Panc1 (cell line): ENCODE measurements around the gene NPR3. TPM values are rescaled to one million over a fixed set of nuclear protein-coding genes. Genes with fewer than 3 reads are reported as not detected.

ENCODE experiments used
- ATAC-seq: fragments of 200-7000 bp; cut with Tn5 transposase; 2 replicates; pipeline ENCODE4 v1.9.1; 2020; ENCODE audit warnings: mild to moderate bottlenecking, moderate library complexity
- BruUV-seq: library from RNA; stranded (reverse); fragments of 400-500 nt; replicated peaks from 2 replicates; lab custom pipeline; 2021; lab: Mats Ljungman, UMichigan
- CTCF ChIA-PET: fragments of 300-600 bp; sonication (Branson Sonifier 250); formaldehyde crosslinking; loops from one replicate; lab custom pipeline; 2022; ENCODE audit warnings: antibody characterized with exemption; lab: Charles Lee
- POLR2A ChIA-PET: fragments of 300-600 bp; sonication (Branson Sonifier 250); formaldehyde crosslinking; loops from one replicate; lab custom pipeline; 2022; ENCODE audit warnings: antibody characterized with exemption; lab: Charles Lee
- DNase-seq: peaks from one replicate; pipeline ENCODE4 v3.0.0-alpha.2; 2010; ENCODE audit warnings: low read depth, low spot score
- H3K27ac ChIP-seq: 2 replicates; pipeline ENCODE4 v1.5.1; 2011; ENCODE audit warnings: mild to moderate bottlenecking, low read length, inconsistent platforms
- H3K27me3 ChIP-seq: fragments of 200-500 bp; sonication (Bioruptor generic); 2 replicates; pipeline ENCODE4 v1.6.0; 2014; ENCODE audit warnings: low read length, inconsistent platforms; ENCODE audit not compliant: control insufficient read depth, insufficient read depth
- H3K36me3 ChIP-seq: fragments of 200-500 bp; sonication (Bioruptor generic); 2 replicates; pipeline ENCODE4 v1.5.1; 2014; ENCODE audit warnings: inconsistent platforms, mild to moderate bottlenecking, low read length, moderate library complexity; ENCODE audit not compliant: control insufficient read depth, insufficient read depth
- H3K4me1 ChIP-seq: 2 replicates; pipeline ENCODE4 v1.5.1; 2011; ENCODE audit warnings: inconsistent platforms, mild to moderate bottlenecking, low read length, moderate library complexity; ENCODE audit not compliant: control insufficient read depth, insufficient read depth
- H3K4me3 ChIP-seq, 2 experiments: 2 replicates each; pipeline ENCODE4 v1.5.1; 2011 to 2012; ENCODE audit warnings: low read depth in 2 of 2, low read length in 2 of 2, mild to moderate bottlenecking in 2 of 2, inconsistent platforms in 1 of 2, moderate library complexity in 1 of 2
- H3K9me3 ChIP-seq: fragments of 200-500 bp; sonication (Bioruptor generic); 2 replicates; pipeline ENCODE4 v1.5.1; 2014; ENCODE audit warnings: low read depth, mild to moderate bottlenecking, inconsistent platforms, low read length, moderate library complexity; ENCODE audit not compliant: control insufficient read depth, insufficient read depth
- POLR2AphosphoS5 ChIP-seq: IDR thresholded peaks from 2 replicates; pipeline ENCODE4 v1.6.1; 2012; ENCODE audit warnings: mild to moderate bottlenecking, low read depth, low read length, moderate library complexity
- REST ChIP-seq, 2 experiments: IDR thresholded peaks; 2 replicates each; pipeline ENCODE4 v1.6.1; 2011 to 2012; ENCODE audit warnings: low read depth in 2 of 2, control low read depth in 1 of 2, low read length in 1 of 2, mild to moderate bottlenecking in 1 of 2, moderate library complexity in 1 of 2; ENCODE audit not compliant: insufficient read depth in 1 of 2
- SIN3A ChIP-seq: IDR thresholded peaks from 2 replicates; pipeline ENCODE4 v1.6.1; 2012; ENCODE audit warnings: low read depth, mild to moderate bottlenecking, low read length, moderate library complexity, borderline replicate concordance; ENCODE audit not compliant: insufficient read depth
- TCF7L2 ChIP-seq: IDR thresholded peaks from 2 replicates; pipeline ENCODE4 v1.6.1; 2011; ENCODE audit warnings: mild to moderate bottlenecking, low read depth, low read length, inconsistent platforms
- in situ Hi-C: cut with HindIII; loops from 2 replicates; pipeline ENCODE4 v1.10.0; 2016; ENCODE audit warnings: low sequenced_read_pairs, low pct_unique_long_range_greater_than_20kb
- intact Hi-C: fragments of 100-400 bp; cut with micrococcal nuclease; formaldehyde crosslinking; loops from one replicate; pipeline ENCODE4 v1.10.0; 2022; ENCODE audit not compliant: unreplicated experiment
- total RNA-seq: library from RNA; stranded (reverse); gene quantifications from one replicate; pipeline ENCODE4 v1.2.1, GENCODE V29; 2021; ENCODE audit not compliant: unreplicated experiment
- TF ChIP-seq, protein P1 (sequence below): fragments of 450-650 bp; IDR thresholded peaks from 2 replicates; pipeline ENCODE4 v1.5.1; 2017; ENCODE audit warnings: mild to moderate bottlenecking

NPR3 gene
- total RNA-seq, 1 experiment from 2014 or later, result 0.10 TPM

DNA sequence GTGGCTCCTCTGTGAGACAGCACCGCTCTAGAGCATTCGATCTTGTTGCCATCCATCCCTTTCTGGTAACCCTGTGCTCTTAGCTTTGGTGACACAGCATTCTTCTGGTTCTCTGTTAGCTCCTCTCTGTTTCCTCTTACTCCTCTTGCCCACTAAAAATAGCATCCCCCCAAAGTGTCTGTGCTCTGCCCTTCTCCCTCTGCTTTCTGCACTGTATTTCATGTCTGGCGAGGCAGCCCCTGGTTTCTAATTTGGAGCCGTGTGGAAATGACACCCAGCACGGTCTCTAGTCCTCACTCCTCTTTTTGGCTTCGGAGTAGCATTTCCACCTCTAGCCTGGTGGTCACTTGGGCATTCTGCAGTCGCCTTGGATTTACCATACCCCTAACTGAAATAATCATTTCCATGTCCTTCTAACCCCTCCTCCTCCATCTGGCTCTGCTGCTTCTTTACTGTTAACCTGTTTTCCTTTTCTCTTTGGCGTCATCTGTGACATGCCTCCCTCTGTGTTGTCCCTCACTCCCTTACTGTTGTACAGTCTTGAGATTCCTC lies 23.8 kb downstream of the NPR3 start:
- no peak for ATAC-seq
- Histone ChIP-seq H3K9me3 (no peaks in the 10 kb centered on the region), H3K4me1 (no peaks in the 10 kb centered on the region), H3K4me3 (no peak overlapping the region), H3K27me3 (no peaks in the 10 kb centered on the region), H3K36me3 (no peaks in the 10 kb centered on the region), H3K27ac (no peak overlapping the region)
- intact Hi-C loops, result no loop called here
- in situ Hi-C loops, result no loop called here
- ChIA-PET CTCF (interaction anchor here (0.7 kb wide), 1 partner anchor 12 kb away, joined by 6 read pairs; no protein-coding TSS in a partner anchor), POLR2A (no interaction called here)
- BruUV-seq, result no TSS peak
- TF ChIP-seq TCF7L2 (no peak), POLR2AphosphoS5 (no peak), SIN3A (no peak)
- TF ChIP-seq, protein P1, sequence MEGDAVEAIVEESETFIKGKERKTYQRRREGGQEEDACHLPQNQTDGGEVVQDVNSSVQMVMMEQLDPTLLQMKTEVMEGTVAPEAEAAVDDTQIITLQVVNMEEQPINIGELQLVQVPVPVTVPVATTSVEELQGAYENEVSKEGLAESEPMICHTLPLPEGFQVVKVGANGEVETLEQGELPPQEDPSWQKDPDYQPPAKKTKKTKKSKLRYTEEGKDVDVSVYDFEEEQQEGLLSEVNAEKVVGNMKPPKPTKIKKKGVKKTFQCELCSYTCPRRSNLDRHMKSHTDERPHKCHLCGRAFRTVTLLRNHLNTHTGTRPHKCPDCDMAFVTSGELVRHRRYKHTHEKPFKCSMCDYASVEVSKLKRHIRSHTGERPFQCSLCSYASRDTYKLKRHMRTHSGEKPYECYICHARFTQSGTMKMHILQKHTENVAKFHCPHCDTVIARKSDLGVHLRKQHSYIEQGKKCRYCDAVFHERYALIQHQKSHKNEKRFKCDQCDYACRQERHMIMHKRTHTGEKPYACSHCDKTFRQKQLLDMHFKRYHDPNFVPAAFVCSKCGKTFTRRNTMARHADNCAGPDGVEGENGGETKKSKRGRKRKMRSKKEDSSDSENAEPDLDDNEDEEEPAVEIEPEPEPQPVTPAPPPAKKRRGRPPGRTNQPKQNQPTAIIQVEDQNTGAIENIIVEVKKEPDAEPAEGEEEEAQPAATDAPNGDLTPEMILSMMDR, result no peak
- DNase-seq, result no peak

GRCh38 chr5:32735512-32735911 lies 24.4 kb downstream of the NPR3 start:
- no peak for DNase-seq
- BruUV-seq, result no TSS peak
- intact Hi-C loops, result no loop called here
- no peak overlapping the region for H3K4me3 ChIP-seq
- H3K36me3 ChIP-seq, result no peaks in the 10 kb centered on the region
- ChIA-PET CTCF (interaction anchor here (0.7 kb wide), 1 partner anchor 11 kb away, joined by 6 read pairs; no protein-coding TSS in a partner anchor), POLR2A (no interaction called here)
- no peaks in the 10 kb centered on the region for H3K9me3 ChIP-seq
- H3K27ac ChIP-seq, result no peak overlapping the region
- in situ Hi-C loops, result no loop called here
- TF ChIP-seq POLR2AphosphoS5 (no peak), TCF7L2 (no peak), REST (IDR thresholded peaks at IDR 0.05; ENCODE audit: insufficient read depth in 1 of 2, low read depth in 2 of 2, low read length in 1 of 2) (no peak), SIN3A (no peak)
- TF ChIP-seq, protein P1, result no peak
- no peaks in the 10 kb centered on the region for H3K27me3 ChIP-seq
- no peak for ATAC-seq
- no peaks in the 10 kb centered on the region for H3K4me1 ChIP-seq
